ENCODE measurements around the gene XKRX.

Gene XKRX

DNA sequence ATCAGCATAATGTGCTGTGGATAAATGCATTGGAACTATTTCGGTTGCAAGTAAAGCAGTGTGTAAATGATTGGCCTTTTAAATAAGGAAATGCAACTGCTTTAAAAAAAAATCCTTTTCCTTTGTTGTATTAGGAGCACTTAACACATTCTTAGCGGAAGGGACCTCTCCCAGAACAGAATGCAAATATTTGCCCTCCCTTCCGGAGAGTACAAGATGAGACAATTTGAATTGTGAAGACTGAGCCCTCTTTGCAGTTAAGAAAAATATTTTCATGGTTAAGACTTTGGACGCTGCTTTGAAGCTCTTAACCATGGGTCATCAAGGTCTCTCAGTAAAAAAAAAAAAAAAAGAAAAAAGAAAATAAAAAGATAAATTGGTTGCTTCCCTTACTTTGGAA, 45.1 kb downstream of the XKRX start:
- DNase-seq = no peak

- no peak for DNase-seq
These were observed 48.3 kb downstream of the XKRX start for GRCh38 chrX:100880368-100880767.

DNA sequence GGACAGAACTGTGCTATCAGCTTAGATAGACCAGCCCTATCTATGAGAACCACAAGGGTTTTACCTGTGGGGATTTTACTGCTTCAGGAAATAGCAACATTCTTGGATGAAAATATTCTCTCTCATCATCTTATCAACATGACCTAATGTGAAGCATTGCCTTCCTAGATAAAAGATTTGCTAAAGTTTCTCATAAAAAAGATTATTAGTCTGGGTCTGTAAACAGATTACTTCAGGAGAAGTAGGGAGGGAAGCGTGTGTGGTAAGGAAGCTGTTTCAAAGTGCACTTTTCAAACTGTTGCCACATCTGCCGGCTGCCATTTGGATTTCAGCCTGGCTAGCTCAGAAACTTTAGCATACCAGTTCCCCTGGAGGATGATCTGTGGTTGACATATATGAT, 54.4 kb downstream of the XKRX start, which contains the start of gene NOX1:
Gene NOX1 (minus strand): TSS at position 35 of the 400 bp plus-strand sequence. CDS start 220 bp downstream, outside the sequence.
- DNase-seq = no peak

- DNase-seq = no peak
These were observed 56.8 kb downstream of the XKRX start for GRCh38 chrX:100871594-100872560.

GRCh38 chrX:100870527-100870926, 58.2 kb downstream of the XKRX start:
- no peak for DNase-seq

DNA sequence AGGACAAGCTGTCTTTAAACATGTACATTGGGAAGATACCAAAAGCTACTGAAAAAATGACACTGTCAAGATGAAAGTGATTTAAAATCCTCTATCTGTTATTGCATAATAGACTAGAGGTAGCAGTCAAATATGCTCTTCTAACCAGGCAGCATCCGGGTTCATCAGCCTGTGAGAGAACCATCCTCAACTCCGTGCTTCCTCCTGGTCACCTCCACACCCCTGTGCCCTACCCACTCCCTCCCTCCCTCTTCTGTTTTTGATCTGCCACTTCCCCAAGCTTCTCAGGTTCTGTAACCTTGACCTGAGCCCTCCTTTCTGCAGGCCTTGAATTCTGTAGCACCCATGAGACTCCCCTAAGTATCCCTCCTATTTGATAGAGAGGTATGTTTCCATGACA, 60.4 kb downstream of the XKRX start:
- no peak for DNase-seq

DNA sequence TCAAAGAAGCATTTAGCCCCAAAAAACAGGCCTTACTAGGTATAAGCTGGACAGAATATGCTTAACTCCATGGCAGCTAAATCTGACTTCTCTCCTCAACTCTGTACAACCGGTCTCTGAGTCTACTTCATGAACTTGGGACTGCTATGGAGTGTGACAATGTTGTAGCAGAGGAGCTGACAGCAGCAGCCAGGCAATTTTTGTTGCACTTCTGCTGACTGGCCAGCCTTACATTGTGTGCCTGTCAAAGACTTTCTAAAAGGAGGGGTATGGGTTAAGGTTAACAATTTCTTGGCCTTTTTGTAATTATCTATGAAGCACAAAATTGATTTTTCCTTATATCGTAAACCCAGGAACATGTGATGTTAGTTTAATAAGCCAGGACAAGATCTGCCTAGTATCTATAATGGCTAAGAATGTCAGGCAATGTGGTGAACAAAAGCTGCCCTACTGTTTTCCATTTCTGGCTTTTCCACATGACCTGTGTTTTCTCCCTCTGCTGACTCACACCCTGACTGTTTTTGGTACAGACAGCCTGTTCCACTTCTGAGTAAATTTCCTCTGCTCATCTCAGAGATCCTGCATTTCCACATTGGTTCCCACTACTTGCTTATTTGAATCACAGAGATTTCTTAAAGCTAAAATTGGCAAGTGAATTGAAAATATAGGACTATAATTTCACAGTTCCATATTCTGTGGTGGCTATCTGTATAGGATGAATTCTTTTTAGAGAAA, 63.9 kb downstream of the XKRX start:
- no peak for DNase-seq
